NT2/D1 (cell line): ENCODE data around the gene CAPN15.

Experiments used
- SUZ12 ChIP-seq: IDR thresholded peaks from 2 replicates; pipeline ENCODE4 v1.6.1; 2011; ENCODE audit not compliant: insufficient read length, insufficient read depth; ENCODE audit errors: extremely low read depth
- ZNF274 ChIP-seq: IDR thresholded peaks from 2 replicates; pipeline ENCODE4 v1.6.1; 2011; ENCODE audit warnings: mild to moderate bottlenecking, low read depth, low read length

- TF ChIP-seq ZNF274: no peak
- TF ChIP-seq SUZ12: no peak
Observed at GRCh38 chr16:518858-519257, 8.7 kb upstream of the CAPN15 start.
